Karpas-422 (cell line): Measurements from ENCODE around the gene SRP54. TPM values are rescaled to one million over a fixed set of nuclear protein-coding genes. Genes with fewer than 3 reads are reported as not detected.
A peak's percentile ranks its signal among the peaks of the same experiment; 100 is the strongest.
"Not testable (repeated sequence)": the region's sequence is repeated elsewhere in the genome, so short reads cannot be mapped to it uniquely, and the experiment has no call there.

Experiments used
- DNase-seq: peaks from one replicate; pipeline ENCODE4 v3.0.0-alpha.2; 2015
- H2AFZ ChIP-seq: fragments of 200-600 bp; sonication (generic); 2 replicates; pipeline ENCODE4 v1.6.1; 2014; ENCODE audit warnings: antibody characterized with exemption, low read length, mixed read lengths
- H3K27ac ChIP-seq: fragments of 200-600 bp; sonication (generic); 2 replicates; pipeline ENCODE4 v1.5.1; 2014; ENCODE audit warnings: mild to moderate bottlenecking, low read length, moderate library complexity
- H3K27me3 ChIP-seq: fragments of 200-600 bp; sonication (generic); 2 replicates; pipeline ENCODE4 v1.6.1; 2014; ENCODE audit warnings: low read length, mixed read lengths
- H3K36me3 ChIP-seq: fragments of 200-600 bp; sonication (generic); 2 replicates; pipeline ENCODE4 v1.6.1; 2014; ENCODE audit warnings: low read length, mixed read lengths; ENCODE audit not compliant: insufficient read depth
- H3K4me1 ChIP-seq: fragments of 200-600 bp; sonication (generic); 2 replicates; pipeline ENCODE4 v1.6.1; 2014; ENCODE audit warnings: mild to moderate bottlenecking, low read length, mixed read lengths
- H3K4me2 ChIP-seq: fragments of 200-600 bp; sonication (generic); 2 replicates; pipeline ENCODE4 v1.6.1; 2014; ENCODE audit warnings: low read length, low read depth, mild to moderate bottlenecking; ENCODE audit not compliant: poor library complexity, severe bottlenecking
- H3K4me3 ChIP-seq: fragments of 200-600 bp; sonication (generic); 2 replicates; pipeline ENCODE4 v1.5.1; 2014; ENCODE audit warnings: mild to moderate bottlenecking, antibody characterized with exemption, low read length, mixed read lengths
- H3K79me2 ChIP-seq: fragments of 200-600 bp; sonication (generic); 2 replicates; pipeline ENCODE4 v1.6.1; 2014; ENCODE audit warnings: mild to moderate bottlenecking, low read length, mixed read lengths
- H3K9ac ChIP-seq: fragments of 200-600 bp; sonication (generic); 2 replicates; pipeline ENCODE4 v1.6.0; 2014; ENCODE audit warnings: low read length
- H3K9me2 ChIP-seq: fragments of 200-600 bp; sonication (generic), shearing (Covaris generic); replicated peaks from 2 replicates; pipeline ENCODE4 v1.6.0; 2014; ENCODE audit warnings: mild to moderate bottlenecking, low read length, moderate library complexity; ENCODE audit not compliant: insufficient read depth
- H3K9me3 ChIP-seq: fragments of 300-700, 200-600 bp; sonication (generic); 2 replicates; pipeline ENCODE4 v1.6.1; 2014; ENCODE audit warnings: low read length, mixed read lengths
- H4K20me1 ChIP-seq: fragments of 200-600 bp; sonication (generic); 2 replicates; pipeline ENCODE4 v1.6.1; 2014; ENCODE audit warnings: mild to moderate bottlenecking, antibody characterized with exemption, low read length, low read depth; ENCODE audit not compliant: insufficient read depth
- total RNA-seq: library from RNA; depleted of rRNA; stranded (reverse); fragments of >200 nt; shearing (Covaris generic); gene quantifications from 2 replicates; pipeline ENCODE4 v1.2.3, GENCODE V29; 2014; ENCODE audit warnings: low replicate concordance

SRP54 gene
- total RNA-seq, 1 experiment from 2014 or later: 115 TPM

- H3K36me3 ChIP-seq: peaks cover 8% of the 10 kb centered on the region; the same call in 1 of the 2 replicates
- H3K4me1 ChIP-seq: no peaks in the 10 kb centered on the region
- no peaks in the 10 kb centered on the region for H3K9me3 ChIP-seq
- H3K9me2 ChIP-seq: no peaks in the 10 kb centered on the region
- no peak overlapping the region for H3K9ac ChIP-seq
- H3K4me3 ChIP-seq: no peak overlapping the region
- H3K79me2 ChIP-seq: no peaks in the 10 kb centered on the region
- no peak overlapping the region for H3K27ac ChIP-seq
- H4K20me1 ChIP-seq: no peaks in the 10 kb centered on the region
- DNase-seq: no peak
- no peaks in the 10 kb centered on the region for H3K27me3 ChIP-seq
- H2AFZ ChIP-seq: no peak overlapping the region
- H3K4me2 ChIP-seq: no peak overlapping the region
Measured at GRCh38 chr14:34951286-34951685, 31.5 kb upstream of the SRP54 start.

- Histone ChIP-seq H3K4me1 (no peaks in the 10 kb centered on the region), H3K36me3 (peaks cover 27% of the 10 kb centered on the region), H3K79me2 (peaks cover 11% of the 10 kb centered on the region), H3K9me2 (no peaks in the 10 kb centered on the region), H2AFZ (no peak overlapping the region), H3K9me3 (no peaks in the 10 kb centered on the region), H3K4me2 (no peak overlapping the region), H3K27me3 (no peaks in the 10 kb centered on the region), H3K9ac (no peak overlapping the region), H3K27ac (no peak overlapping the region), H3K4me3 (no peak overlapping the region), H4K20me1 (no peaks in the 10 kb centered on the region)
- DNase-seq: no peak
Measured at GRCh38 chr14:34956931-34957330, 25.9 kb upstream of the SRP54 start.

GRCh38 chr14:34957771-34958286 is 25.0 kb upstream of the SRP54 start:
- peaks cover 24% of the 10 kb centered on the region for H3K36me3 ChIP-seq
- no peaks in the 10 kb centered on the region for H3K9me3 ChIP-seq
- no peaks in the 10 kb centered on the region for H3K4me1 ChIP-seq

GRCh38 chr14:34962106-34962505 is 20.7 kb upstream of the SRP54 start:
- not testable (repeated sequence) for H3K27ac ChIP-seq, H3K9me2 ChIP-seq, DNase-seq, H3K27me3 ChIP-seq, H3K9ac ChIP-seq, H3K4me3 ChIP-seq, H2AFZ ChIP-seq, H3K4me2 ChIP-seq, H4K20me1 ChIP-seq, H3K9me3 ChIP-seq
- peaks cover 16% of the 10 kb centered on the region for H3K4me1 ChIP-seq
- peaks cover 35% of the 10 kb centered on the region for H3K36me3 ChIP-seq
- peaks cover 41% of the 10 kb centered on the region for H3K79me2 ChIP-seq

More at GRCh38 chr14:34957771-34958286, 25.0 kb upstream of the SRP54 start:
- H3K4me2 ChIP-seq: no peak overlapping the region
- no peaks in the 10 kb centered on the region for H3K9me2 ChIP-seq
- H3K27me3 ChIP-seq: no peaks in the 10 kb centered on the region
- no peak for DNase-seq
- no peak overlapping the region for H3K9ac ChIP-seq
- H2AFZ ChIP-seq: no peak overlapping the region
- no peak overlapping the region for H3K27ac ChIP-seq
- H3K79me2 ChIP-seq: peaks cover 11% of the 10 kb centered on the region
- H3K4me3 ChIP-seq: no peak overlapping the region
- no peaks in the 10 kb centered on the region for H4K20me1 ChIP-seq

GRCh38 chr14:34964977-34965764 is 17.6 kb upstream of the SRP54 start:
- Histone ChIP-seq H2AFZ (no peak overlapping the region), H3K79me2 (peaks cover 34% of the 10 kb centered on the region), H3K4me2 (no peak overlapping the region), H3K4me3 (no peak overlapping the region), H3K9me2 (no peaks in the 10 kb centered on the region), H3K27ac (peak overlapping the region; percentile 2; the same call in 1 of the 2 replicates), H3K4me1 (peaks cover 16% of the 10 kb centered on the region), H3K9ac (no peak overlapping the region), H3K36me3 (peaks cover 22% of the 10 kb centered on the region), H3K27me3 (no peaks in the 10 kb centered on the region), H4K20me1 (no peaks in the 10 kb centered on the region), H3K9me3 (no peaks in the 10 kb centered on the region)
- peak; percentile 48 for DNase-seq

GRCh38 chr14:34965912-34966311 is 16.9 kb upstream of the SRP54 start:
- Histone ChIP-seq H3K4me1 (peaks cover 16% of the 10 kb centered on the region), H3K9me3 (no peaks in the 10 kb centered on the region), H3K9me2 (no peaks in the 10 kb centered on the region), H3K79me2 (peaks cover 41% of the 10 kb centered on the region), H2AFZ (no peak overlapping the region), H3K36me3 (peaks cover 25% of the 10 kb centered on the region), H3K4me2 (no peak overlapping the region), H3K9ac (no peak overlapping the region), H4K20me1 (no peaks in the 10 kb centered on the region), H3K4me3 (no peak overlapping the region), H3K27me3 (no peaks in the 10 kb centered on the region), H3K27ac (no peak overlapping the region)
- no peak for DNase-seq

- no peaks in the 10 kb centered on the region for H3K27me3 ChIP-seq
- H3K36me3 ChIP-seq: peaks cover 29% of the 10 kb centered on the region
- no peak overlapping the region for H3K4me3 ChIP-seq
- H3K9me3 ChIP-seq: no peaks in the 10 kb centered on the region
- H3K9ac ChIP-seq: no peak overlapping the region
- H3K9me2 ChIP-seq: no peaks in the 10 kb centered on the region
- H2AFZ ChIP-seq: no peak overlapping the region
- no peak overlapping the region for H3K4me2 ChIP-seq
- peaks cover 46% of the 10 kb centered on the region for H3K79me2 ChIP-seq
- H4K20me1 ChIP-seq: no peaks in the 10 kb centered on the region
- H3K4me1 ChIP-seq: peaks cover 16% of the 10 kb centered on the region
- peak; percentile 43 for DNase-seq
- no peak overlapping the region for H3K27ac ChIP-seq
Measured at GRCh38 chr14:34966413-34966812, 16.4 kb upstream of the SRP54 start.

- no peak for DNase-seq
- Histone ChIP-seq H3K9ac (no peak overlapping the region), H4K20me1 (no peaks in the 10 kb centered on the region), H3K4me2 (no peak overlapping the region), H3K36me3 (peaks cover 26% of the 10 kb centered on the region), H3K9me2 (no peaks in the 10 kb centered on the region), H3K4me3 (no peak overlapping the region), H2AFZ (no peak overlapping the region), H3K79me2 (peaks cover 67% of the 10 kb centered on the region), H3K4me1 (peaks cover 23% of the 10 kb centered on the region), H3K27me3 (no peaks in the 10 kb centered on the region), H3K27ac (no peak overlapping the region), H3K9me3 (no peaks in the 10 kb centered on the region)
Measured at GRCh38 chr14:34970665-34971064, 12.1 kb upstream of the SRP54 start.
